ENCODE results near the gene RELA.

Gene RELA

DNA sequence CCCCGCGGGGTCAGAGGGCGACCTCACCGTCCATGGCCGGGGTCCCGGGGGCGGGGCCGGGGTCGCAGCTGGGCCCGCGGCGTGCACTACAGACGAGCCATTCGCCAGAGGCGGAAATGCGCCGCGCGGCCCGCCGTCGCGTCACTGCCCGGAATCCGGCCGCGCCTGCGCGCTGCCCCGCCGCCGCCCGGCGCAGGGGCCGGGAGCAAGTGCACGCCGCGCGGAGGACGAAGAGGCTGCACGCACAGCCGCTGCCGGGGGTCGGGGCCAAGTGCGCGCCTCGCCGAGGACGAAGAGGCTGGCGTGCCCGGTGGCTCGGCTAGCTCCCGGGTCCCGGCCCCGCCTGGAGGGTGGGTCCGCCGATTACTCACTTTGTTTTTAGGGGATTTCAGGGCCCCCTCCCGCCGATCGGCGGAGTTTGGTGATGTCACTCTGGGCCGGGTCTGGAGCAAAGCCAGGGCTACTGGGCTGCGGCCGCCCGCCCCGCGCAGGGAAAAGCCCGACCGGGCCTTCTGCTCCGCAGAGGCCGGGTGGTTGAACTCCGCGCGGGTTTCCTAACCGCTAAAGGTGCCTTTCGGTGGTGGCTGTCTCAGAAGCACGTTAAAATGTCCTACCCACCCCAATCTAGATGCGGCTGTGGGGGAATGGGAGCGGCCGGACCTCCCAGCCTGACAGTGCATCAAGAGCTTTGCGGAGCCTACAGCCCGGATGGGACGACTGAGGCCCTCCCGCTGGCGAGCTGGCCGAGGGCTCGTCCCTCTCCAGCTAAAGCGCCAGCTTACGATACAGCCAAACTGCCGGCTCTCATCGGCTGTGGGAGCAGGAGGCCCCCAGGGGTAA, at the start of gene RELA (continued):
- TF ChIP-seq, protein P1, sequence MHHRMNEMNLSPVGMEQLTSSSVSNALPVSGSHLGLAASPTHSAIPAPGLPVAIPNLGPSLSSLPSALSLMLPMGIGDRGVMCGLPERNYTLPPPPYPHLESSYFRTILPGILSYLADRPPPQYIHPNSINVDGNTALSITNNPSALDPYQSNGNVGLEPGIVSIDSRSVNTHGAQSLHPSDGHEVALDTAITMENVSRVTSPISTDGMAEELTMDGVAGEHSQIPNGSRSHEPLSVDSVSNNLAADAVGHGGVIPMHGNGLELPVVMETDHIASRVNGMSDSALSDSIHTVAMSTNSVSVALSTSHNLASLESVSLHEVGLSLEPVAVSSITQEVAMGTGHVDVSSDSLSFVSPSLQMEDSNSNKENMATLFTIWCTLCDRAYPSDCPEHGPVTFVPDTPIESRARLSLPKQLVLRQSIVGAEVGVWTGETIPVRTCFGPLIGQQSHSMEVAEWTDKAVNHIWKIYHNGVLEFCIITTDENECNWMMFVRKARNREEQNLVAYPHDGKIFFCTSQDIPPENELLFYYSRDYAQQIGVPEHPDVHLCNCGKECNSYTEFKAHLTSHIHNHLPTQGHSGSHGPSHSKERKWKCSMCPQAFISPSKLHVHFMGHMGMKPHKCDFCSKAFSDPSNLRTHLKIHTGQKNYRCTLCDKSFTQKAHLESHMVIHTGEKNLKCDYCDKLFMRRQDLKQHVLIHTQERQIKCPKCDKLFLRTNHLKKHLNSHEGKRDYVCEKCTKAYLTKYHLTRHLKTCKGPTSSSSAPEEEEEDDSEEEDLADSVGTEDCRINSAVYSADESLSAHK (tag by site-specific recombination; IDR thresholded peaks at IDR 0.05): no peak
- TF ChIP-seq ZNF2 (tag by site-specific recombination; IDR thresholded peaks at IDR 0.05) (peak; percentile 42; the same call in 1 of the 2 replicates), ZBTB20 (tag by site-specific recombination; IDR thresholded peaks at IDR 0.05) (peak; percentile 71; the same call in 1 of the 2 replicates), ZNF211 (tag by site-specific recombination; IDR thresholded peaks at IDR 0.05; ENCODE audit: low read depth) (no peak), TRIM28 (IDR thresholded peaks at IDR 0.05; ENCODE audit: borderline replicate concordance, low read length) (no peak), ZNF248 (tag by site-specific recombination; IDR thresholded peaks at IDR 0.05) (no peak), ZEB2 (tag by site-specific recombination; IDR thresholded peaks at IDR 0.05) (peak; percentile 63), ZNF701 (tag by site-specific recombination; IDR thresholded peaks at IDR 0.05) (no peak), EGR2 (tag by site-specific recombination; IDR thresholded peaks at IDR 0.05; ENCODE audit: low read depth) (no peak), ZNF707 (tag by site-specific recombination; IDR thresholded peaks at IDR 0.05) (no peak), ZNF777 (tag by site-specific recombination; IDR thresholded peaks at IDR 0.05; ENCODE audit: borderline replicate concordance) (no peak), ZNF274 (IDR thresholded peaks at IDR 0.05; ENCODE audit: low read length) (no peak), ZNF274 (tag by site-specific recombination; IDR thresholded peaks at IDR 0.05; ENCODE audit: borderline replicate concordance) (no peak)
- TF ChIP-seq, protein P2, sequence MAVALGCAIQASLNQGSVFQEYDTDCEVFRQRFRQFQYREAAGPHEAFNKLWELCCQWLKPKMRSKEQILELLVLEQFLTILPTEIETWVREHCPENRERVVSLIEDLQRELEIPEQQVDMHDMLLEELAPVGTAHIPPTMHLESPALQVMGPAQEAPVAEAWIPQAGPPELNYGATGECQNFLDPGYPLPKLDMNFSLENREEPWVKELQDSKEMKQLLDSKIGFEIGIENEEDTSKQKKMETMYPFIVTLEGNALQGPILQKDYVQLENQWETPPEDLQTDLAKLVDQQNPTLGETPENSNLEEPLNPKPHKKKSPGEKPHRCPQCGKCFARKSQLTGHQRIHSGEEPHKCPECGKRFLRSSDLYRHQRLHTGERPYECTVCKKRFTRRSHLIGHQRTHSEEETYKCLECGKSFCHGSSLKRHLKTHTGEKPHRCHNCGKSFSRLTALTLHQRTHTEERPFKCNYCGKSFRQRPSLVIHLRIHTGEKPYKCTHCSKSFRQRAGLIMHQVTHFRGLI (tag by site-specific recombination; IDR thresholded peaks at IDR 0.05): peak; percentile 95
- TF ChIP-seq, protein P3, sequence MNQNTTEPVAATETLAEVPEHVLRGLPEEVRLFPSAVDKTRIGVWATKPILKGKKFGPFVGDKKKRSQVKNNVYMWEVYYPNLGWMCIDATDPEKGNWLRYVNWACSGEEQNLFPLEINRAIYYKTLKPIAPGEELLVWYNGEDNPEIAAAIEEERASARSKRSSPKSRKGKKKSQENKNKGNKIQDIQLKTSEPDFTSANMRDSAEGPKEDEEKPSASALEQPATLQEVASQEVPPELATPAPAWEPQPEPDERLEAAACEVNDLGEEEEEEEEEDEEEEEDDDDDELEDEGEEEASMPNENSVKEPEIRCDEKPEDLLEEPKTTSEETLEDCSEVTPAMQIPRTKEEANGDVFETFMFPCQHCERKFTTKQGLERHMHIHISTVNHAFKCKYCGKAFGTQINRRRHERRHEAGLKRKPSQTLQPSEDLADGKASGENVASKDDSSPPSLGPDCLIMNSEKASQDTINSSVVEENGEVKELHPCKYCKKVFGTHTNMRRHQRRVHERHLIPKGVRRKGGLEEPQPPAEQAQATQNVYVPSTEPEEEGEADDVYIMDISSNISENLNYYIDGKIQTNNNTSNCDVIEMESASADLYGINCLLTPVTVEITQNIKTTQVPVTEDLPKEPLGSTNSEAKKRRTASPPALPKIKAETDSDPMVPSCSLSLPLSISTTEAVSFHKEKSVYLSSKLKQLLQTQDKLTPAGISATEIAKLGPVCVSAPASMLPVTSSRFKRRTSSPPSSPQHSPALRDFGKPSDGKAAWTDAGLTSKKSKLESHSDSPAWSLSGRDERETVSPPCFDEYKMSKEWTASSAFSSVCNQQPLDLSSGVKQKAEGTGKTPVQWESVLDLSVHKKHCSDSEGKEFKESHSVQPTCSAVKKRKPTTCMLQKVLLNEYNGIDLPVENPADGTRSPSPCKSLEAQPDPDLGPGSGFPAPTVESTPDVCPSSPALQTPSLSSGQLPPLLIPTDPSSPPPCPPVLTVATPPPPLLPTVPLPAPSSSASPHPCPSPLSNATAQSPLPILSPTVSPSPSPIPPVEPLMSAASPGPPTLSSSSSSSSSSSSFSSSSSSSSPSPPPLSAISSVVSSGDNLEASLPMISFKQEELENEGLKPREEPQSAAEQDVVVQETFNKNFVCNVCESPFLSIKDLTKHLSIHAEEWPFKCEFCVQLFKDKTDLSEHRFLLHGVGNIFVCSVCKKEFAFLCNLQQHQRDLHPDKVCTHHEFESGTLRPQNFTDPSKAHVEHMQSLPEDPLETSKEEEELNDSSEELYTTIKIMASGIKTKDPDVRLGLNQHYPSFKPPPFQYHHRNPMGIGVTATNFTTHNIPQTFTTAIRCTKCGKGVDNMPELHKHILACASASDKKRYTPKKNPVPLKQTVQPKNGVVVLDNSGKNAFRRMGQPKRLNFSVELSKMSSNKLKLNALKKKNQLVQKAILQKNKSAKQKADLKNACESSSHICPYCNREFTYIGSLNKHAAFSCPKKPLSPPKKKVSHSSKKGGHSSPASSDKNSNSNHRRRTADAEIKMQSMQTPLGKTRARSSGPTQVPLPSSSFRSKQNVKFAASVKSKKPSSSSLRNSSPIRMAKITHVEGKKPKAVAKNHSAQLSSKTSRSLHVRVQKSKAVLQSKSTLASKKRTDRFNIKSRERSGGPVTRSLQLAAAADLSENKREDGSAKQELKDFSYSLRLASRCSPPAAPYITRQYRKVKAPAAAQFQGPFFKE (tag by site-specific recombination; IDR thresholded peaks at IDR 0.05; ENCODE audit: borderline replicate concordance): no peak
- TF ChIP-seq, protein P4, sequence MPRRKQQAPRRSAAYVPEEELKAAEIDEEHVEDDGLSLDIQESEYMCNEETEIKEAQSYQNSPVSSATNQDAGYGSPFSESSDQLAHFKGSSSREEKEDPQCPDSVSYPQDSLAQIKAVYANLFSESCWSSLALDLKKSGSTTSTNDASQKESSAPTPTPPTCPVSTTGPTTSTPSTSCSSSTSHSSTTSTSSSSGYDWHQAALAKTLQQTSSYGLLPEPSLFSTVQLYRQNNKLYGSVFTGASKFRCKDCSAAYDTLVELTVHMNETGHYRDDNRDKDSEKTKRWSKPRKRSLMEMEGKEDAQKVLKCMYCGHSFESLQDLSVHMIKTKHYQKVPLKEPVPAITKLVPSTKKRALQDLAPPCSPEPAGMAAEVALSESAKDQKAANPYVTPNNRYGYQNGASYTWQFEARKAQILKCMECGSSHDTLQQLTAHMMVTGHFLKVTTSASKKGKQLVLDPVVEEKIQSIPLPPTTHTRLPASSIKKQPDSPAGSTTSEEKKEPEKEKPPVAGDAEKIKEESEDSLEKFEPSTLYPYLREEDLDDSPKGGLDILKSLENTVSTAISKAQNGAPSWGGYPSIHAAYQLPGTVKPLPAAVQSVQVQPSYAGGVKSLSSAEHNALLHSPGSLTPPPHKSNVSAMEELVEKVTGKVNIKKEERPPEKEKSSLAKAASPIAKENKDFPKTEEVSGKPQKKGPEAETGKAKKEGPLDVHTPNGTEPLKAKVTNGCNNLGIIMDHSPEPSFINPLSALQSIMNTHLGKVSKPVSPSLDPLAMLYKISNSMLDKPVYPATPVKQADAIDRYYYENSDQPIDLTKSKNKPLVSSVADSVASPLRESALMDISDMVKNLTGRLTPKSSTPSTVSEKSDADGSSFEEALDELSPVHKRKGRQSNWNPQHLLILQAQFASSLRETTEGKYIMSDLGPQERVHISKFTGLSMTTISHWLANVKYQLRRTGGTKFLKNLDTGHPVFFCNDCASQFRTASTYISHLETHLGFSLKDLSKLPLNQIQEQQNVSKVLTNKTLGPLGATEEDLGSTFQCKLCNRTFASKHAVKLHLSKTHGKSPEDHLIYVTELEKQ (tag by site-specific recombination; IDR thresholded peaks at IDR 0.05; ENCODE audit: borderline replicate concordance): no peak
- TF ChIP-seq, protein P5, sequence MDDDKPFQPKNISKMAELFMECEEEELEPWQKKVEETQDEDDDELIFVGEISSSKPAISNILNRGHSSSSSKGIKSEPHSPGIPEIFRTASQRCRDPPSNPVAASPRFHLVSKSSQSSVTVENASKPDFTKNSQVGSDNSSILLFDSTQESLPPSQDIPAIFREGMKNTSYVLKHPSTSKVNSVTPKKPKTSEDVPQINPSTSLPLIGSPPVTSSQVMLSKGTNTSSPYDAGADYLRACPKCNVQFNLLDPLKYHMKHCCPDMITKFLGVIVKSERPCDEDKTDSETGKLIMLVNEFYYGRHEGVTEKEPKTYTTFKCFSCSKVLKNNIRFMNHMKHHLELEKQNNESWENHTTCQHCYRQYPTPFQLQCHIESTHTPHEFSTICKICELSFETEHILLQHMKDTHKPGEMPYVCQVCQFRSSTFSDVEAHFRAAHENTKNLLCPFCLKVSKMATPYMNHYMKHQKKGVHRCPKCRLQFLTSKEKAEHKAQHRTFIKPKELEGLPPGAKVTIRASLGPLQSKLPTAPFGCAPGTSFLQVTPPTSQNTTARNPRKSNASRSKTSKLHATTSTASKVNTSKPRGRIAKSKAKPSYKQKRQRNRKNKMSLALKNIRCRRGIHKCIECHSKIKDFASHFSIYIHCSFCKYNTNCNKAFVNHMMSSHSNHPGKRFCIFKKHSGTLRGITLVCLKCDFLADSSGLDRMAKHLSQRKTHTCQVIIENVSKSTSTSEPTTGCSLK (tag by site-specific recombination; IDR thresholded peaks at IDR 0.05): no peak
- TF ChIP-seq, protein P6, sequence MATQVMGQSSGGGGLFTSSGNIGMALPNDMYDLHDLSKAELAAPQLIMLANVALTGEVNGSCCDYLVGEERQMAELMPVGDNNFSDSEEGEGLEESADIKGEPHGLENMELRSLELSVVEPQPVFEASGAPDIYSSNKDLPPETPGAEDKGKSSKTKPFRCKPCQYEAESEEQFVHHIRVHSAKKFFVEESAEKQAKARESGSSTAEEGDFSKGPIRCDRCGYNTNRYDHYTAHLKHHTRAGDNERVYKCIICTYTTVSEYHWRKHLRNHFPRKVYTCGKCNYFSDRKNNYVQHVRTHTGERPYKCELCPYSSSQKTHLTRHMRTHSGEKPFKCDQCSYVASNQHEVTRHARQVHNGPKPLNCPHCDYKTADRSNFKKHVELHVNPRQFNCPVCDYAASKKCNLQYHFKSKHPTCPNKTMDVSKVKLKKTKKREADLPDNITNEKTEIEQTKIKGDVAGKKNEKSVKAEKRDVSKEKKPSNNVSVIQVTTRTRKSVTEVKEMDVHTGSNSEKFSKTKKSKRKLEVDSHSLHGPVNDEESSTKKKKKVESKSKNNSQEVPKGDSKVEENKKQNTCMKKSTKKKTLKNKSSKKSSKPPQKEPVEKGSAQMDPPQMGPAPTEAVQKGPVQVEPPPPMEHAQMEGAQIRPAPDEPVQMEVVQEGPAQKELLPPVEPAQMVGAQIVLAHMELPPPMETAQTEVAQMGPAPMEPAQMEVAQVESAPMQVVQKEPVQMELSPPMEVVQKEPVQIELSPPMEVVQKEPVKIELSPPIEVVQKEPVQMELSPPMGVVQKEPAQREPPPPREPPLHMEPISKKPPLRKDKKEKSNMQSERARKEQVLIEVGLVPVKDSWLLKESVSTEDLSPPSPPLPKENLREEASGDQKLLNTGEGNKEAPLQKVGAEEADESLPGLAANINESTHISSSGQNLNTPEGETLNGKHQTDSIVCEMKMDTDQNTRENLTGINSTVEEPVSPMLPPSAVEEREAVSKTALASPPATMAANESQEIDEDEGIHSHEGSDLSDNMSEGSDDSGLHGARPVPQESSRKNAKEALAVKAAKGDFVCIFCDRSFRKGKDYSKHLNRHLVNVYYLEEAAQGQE (tag by site-specific recombination; IDR thresholded peaks at IDR 0.05): no peak

All from HEK293 (cell line).